MM.1S (cell line): Measurements from ENCODE around the gene PRSS2.

Experiments used
- EZH2phosphoT487 ChIP-seq: fragments of 300-600 bp; sonication (generic); IDR thresholded peaks from 2 replicates; pipeline ENCODE4 v1.6.1; 2018; ENCODE audit warnings: antibody characterized with exemption, low read length
- TF ChIP-seq, protein P1 (sequence below): fragments of 300-600 bp; sonication (generic); IDR thresholded peaks from 2 replicates; pipeline ENCODE4 v1.5.1; 2016; ENCODE audit warnings: antibody characterized with exemption, low read length, mixed read lengths

DNA sequence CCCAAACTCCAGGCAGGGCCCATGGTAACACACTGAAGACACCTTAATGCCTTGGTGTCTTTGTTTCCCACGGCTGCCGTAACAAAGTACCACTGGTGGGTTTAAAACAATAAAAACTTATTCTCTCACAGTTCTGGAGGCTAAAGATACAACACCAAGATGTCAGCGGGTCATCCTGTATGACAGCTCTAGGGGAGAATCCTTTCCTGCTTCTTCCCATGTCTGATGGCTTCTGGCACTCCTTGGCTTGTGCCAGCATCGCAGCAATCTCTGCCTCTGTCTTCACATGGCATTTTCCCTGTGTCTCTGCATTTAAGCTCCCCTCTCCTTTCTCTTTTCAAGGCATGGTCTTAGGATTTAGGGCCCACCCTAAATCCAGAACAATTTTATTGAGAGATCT is 33.1 kb downstream of the PRSS2 start:
- TF ChIP-seq, protein P1, sequence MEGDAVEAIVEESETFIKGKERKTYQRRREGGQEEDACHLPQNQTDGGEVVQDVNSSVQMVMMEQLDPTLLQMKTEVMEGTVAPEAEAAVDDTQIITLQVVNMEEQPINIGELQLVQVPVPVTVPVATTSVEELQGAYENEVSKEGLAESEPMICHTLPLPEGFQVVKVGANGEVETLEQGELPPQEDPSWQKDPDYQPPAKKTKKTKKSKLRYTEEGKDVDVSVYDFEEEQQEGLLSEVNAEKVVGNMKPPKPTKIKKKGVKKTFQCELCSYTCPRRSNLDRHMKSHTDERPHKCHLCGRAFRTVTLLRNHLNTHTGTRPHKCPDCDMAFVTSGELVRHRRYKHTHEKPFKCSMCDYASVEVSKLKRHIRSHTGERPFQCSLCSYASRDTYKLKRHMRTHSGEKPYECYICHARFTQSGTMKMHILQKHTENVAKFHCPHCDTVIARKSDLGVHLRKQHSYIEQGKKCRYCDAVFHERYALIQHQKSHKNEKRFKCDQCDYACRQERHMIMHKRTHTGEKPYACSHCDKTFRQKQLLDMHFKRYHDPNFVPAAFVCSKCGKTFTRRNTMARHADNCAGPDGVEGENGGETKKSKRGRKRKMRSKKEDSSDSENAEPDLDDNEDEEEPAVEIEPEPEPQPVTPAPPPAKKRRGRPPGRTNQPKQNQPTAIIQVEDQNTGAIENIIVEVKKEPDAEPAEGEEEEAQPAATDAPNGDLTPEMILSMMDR, result no peak
- TF ChIP-seq EZH2phosphoT487, result no peak
